ENCODE data around the gene NPS.

NPS gene

GRCh38 chr10:127549009-127549408, at the start of gene NPS:
Gene NPS (plus strand): TSS chr10:127549309. CDS start chr10:127549369, 60 bp downstream.
- H3K4me3 ChIP-seq (ENCODE audit: low read depth, low read length), result no peak within 1 kb of the TSS
- H3K4me1 ChIP-seq, result no peaks in the 10 kb centered on the region
- H3K79me2 ChIP-seq, result no peaks in the 10 kb centered on the region
- no peak for TF ChIP-seq CTCF (IDR thresholded peaks at IDR 0.05)
- no peak within 1 kb of the TSS for H2AFZ ChIP-seq
- H3K27me3 ChIP-seq (ENCODE audit: control insufficient read depth, insufficient read depth, low read length), result peaks cover 4% of the 10 kb centered on the region
- no peaks in the 10 kb centered on the region for H3K36me3 ChIP-seq (ENCODE audit: control insufficient read depth, insufficient read depth, low read length)
- H3K9me3 ChIP-seq (ENCODE audit: control insufficient read depth, low read length), result no peaks in the 10 kb centered on the region
- H3K4me2 ChIP-seq (ENCODE audit: low read length), result no peak within 1 kb of the TSS
- no peak within 1 kb of the TSS for H3K9ac ChIP-seq
- H3K27ac ChIP-seq, result no peak within 1 kb of the TSS

GRCh38 chr10:127500127-127500526, 49.0 kb upstream of the NPS start:
- Histone ChIP-seq H3K4me2 (ENCODE audit: low read length) (no peak overlapping the region), H3K27ac (no peak overlapping the region), H3K4me1 (no peaks in the 10 kb centered on the region), H3K9ac (no peak overlapping the region), H3K79me2 (no peaks in the 10 kb centered on the region), H3K36me3 (ENCODE audit: control insufficient read depth, insufficient read depth, low read length) (no peaks in the 10 kb centered on the region), H3K9me3 (ENCODE audit: control insufficient read depth, low read length) (no peaks in the 10 kb centered on the region), H2AFZ (no peak overlapping the region), H3K4me3 (ENCODE audit: low read depth, low read length) (no peak overlapping the region), H3K27me3 (ENCODE audit: control insufficient read depth, insufficient read depth, low read length) (no peaks in the 10 kb centered on the region)
- TF ChIP-seq CTCF (IDR thresholded peaks at IDR 0.05), result no peak

GRCh38 chr10:127506094-127506493, 43.0 kb upstream of the NPS start:
- H3K36me3 ChIP-seq (ENCODE audit: control insufficient read depth, insufficient read depth, low read length), result no peaks in the 10 kb centered on the region
- H3K9me3 ChIP-seq (ENCODE audit: control insufficient read depth, low read length), result no peaks in the 10 kb centered on the region
- no peaks in the 10 kb centered on the region for H3K79me2 ChIP-seq
- no peak for TF ChIP-seq CTCF (IDR thresholded peaks at IDR 0.05)
- H2AFZ ChIP-seq, result no peak overlapping the region
- no peak overlapping the region for H3K4me3 ChIP-seq (ENCODE audit: low read depth, low read length)
- H3K27me3 ChIP-seq (ENCODE audit: control insufficient read depth, insufficient read depth, low read length), result no peaks in the 10 kb centered on the region
- no peaks in the 10 kb centered on the region for H3K4me1 ChIP-seq
- no peak overlapping the region for H3K9ac ChIP-seq
- no peak overlapping the region for H3K4me2 ChIP-seq (ENCODE audit: low read length)
- no peak overlapping the region for H3K27ac ChIP-seq

- no peak for TF ChIP-seq CTCF (IDR thresholded peaks at IDR 0.05)
- no peaks in the 10 kb centered on the region for H3K27me3 ChIP-seq (ENCODE audit: control insufficient read depth, insufficient read depth, low read length)
- no peaks in the 10 kb centered on the region for H3K4me1 ChIP-seq
- H3K27ac ChIP-seq, result no peak overlapping the region
- H2AFZ ChIP-seq, result no peak overlapping the region
- no peak overlapping the region for H3K4me2 ChIP-seq (ENCODE audit: low read length)
- no peaks in the 10 kb centered on the region for H3K36me3 ChIP-seq (ENCODE audit: control insufficient read depth, insufficient read depth, low read length)
- H3K4me3 ChIP-seq (ENCODE audit: low read depth, low read length), result no peak overlapping the region
- no peaks in the 10 kb centered on the region for H3K9me3 ChIP-seq (ENCODE audit: control insufficient read depth, low read length)
- no peak overlapping the region for H3K9ac ChIP-seq
- H3K79me2 ChIP-seq, result no peaks in the 10 kb centered on the region
Observed at GRCh38 chr10:127522298-127522697, 26.8 kb upstream of the NPS start.

- Histone ChIP-seq H3K9me3 (ENCODE audit: control insufficient read depth, low read length) (no peaks in the 10 kb centered on the region), H3K27me3 (ENCODE audit: control insufficient read depth, insufficient read depth, low read length) (no peaks in the 10 kb centered on the region), H3K4me2 (ENCODE audit: low read length) (no peak overlapping the region), H3K9ac (no peak overlapping the region), H3K27ac (no peak overlapping the region), H3K4me1 (no peaks in the 10 kb centered on the region), H3K36me3 (ENCODE audit: control insufficient read depth, insufficient read depth, low read length) (no peaks in the 10 kb centered on the region), H3K4me3 (ENCODE audit: low read depth, low read length) (no peak overlapping the region), H3K79me2 (no peaks in the 10 kb centered on the region), H2AFZ (no peak overlapping the region)
- no peak for TF ChIP-seq CTCF (IDR thresholded peaks at IDR 0.05)
Observed at GRCh38 chr10:127523476-127523875, 25.6 kb upstream of the NPS start.
